IMR-90 (cell line): ENCODE data around the gene FMC1. TPM values are rescaled to one million over a fixed set of nuclear protein-coding genes. Genes with fewer than 3 reads are reported as not detected.

Source experiments
- ATAC-seq: fragments of 200-7000 bp; cut with Tn5 transposase; 2 replicates; pipeline ENCODE4 v1.9.1; 2020; ENCODE audit warnings: low read depth, mild to moderate bottlenecking, moderate library complexity
- BruUV-seq: library from RNA; stranded (reverse); fragments of 400-500 nt; replicated peaks from 2 replicates; lab custom pipeline; 2021; lab: Mats Ljungman, UMichigan
- CTCF ChIA-PET: fragments of 300-600 bp; formaldehyde crosslinking; extraction: SDS; loops from one replicate; lab custom pipeline; 2021; ENCODE audit warnings: antibody characterized with exemption; lab: Yijun Ruan, JAX
- POLR2A ChIA-PET: fragments of 300-600 bp; sonication (Branson Sonifier 250); formaldehyde crosslinking; loops from one replicate; lab custom pipeline; 2022; ENCODE audit warnings: antibody characterized with exemption; ENCODE audit not compliant: unreplicated experiment; lab: Charles Lee
- DNase-seq: peaks from one replicate; pipeline ENCODE4 v3.0.0; 2013
- H2AFZ ChIP-seq: replicated peaks from 2 replicates; pipeline ENCODE3; 2013; ENCODE audit warnings: low read length, mild to moderate bottlenecking; ENCODE audit not compliant: poor library complexity
- H2AK5ac ChIP-seq: 2 replicates; pipeline ENCODE4 v1.6.1; 2013; ENCODE audit warnings: low read depth, low read length, inconsistent platforms
- H2AK9ac ChIP-seq: replicated peaks from 2 replicates; pipeline ENCODE3; 2013; ENCODE audit warnings: mild to moderate bottlenecking, low read depth, low read length, moderate library complexity; ENCODE audit not compliant: poor library complexity
- H2BK120ac ChIP-seq: 2 replicates; pipeline ENCODE4 v1.6.1; 2013; ENCODE audit warnings: low read depth, low read length, inconsistent platforms
- H2BK15ac ChIP-seq: 3 replicates; pipeline ENCODE4 v1.6.1; 2013; ENCODE audit warnings: low read depth, low read length, inconsistent platforms
- H2BK20ac ChIP-seq: 2 replicates; pipeline ENCODE4 v1.6.1; 2013; ENCODE audit warnings: low read depth, mild to moderate bottlenecking, inconsistent platforms, low read length, moderate library complexity
- H2BK5ac ChIP-seq: 2 replicates; pipeline ENCODE4 v1.6.1; 2013; ENCODE audit warnings: mild to moderate bottlenecking, low read depth, low read length, inconsistent platforms; ENCODE audit not compliant: poor library complexity, severe bottlenecking
- H3K14ac ChIP-seq: replicated peaks from 2 replicates; pipeline ENCODE4 v1.6.1; 2013; ENCODE audit warnings: low read depth, low read length, inconsistent platforms
- H3K18ac ChIP-seq: 2 replicates; pipeline ENCODE4 v1.6.1; 2013; ENCODE audit warnings: low read depth, low read length, control low read depth
- H3K23ac ChIP-seq: 2 replicates; pipeline ENCODE4 v1.6.1; 2013; ENCODE audit warnings: low read depth, low read length, inconsistent platforms
- H3K27ac ChIP-seq: 2 replicates; pipeline ENCODE4 v1.5.1; 2013; ENCODE audit warnings: mild to moderate bottlenecking, control low read depth, low read length; ENCODE audit not compliant: insufficient read depth
- H3K27me3 ChIP-seq: 2 replicates; pipeline ENCODE4 v1.6.1; 2013; ENCODE audit warnings: low read length; ENCODE audit not compliant: control insufficient read depth, insufficient read depth
- H3K36me3 ChIP-seq: 2 replicates; pipeline ENCODE4 v1.6.1; 2013; ENCODE audit warnings: low read length, mixed read lengths; ENCODE audit not compliant: control insufficient read depth, insufficient read depth
- H3K4ac ChIP-seq: 2 replicates; pipeline ENCODE4 v1.6.1; 2013; ENCODE audit warnings: low read depth, low read length, inconsistent platforms
- H3K4me1 ChIP-seq: 2 replicates; pipeline ENCODE4 v1.6.1; 2013; ENCODE audit warnings: low read length, mixed read lengths; ENCODE audit not compliant: control insufficient read depth, insufficient read depth
- H3K4me2 ChIP-seq: 2 replicates; pipeline ENCODE4 v1.6.1; 2013; ENCODE audit warnings: low read depth, mild to moderate bottlenecking, control low read depth, low read length, moderate library complexity
- H3K4me3 ChIP-seq: 2 replicates; pipeline ENCODE4 v1.5.1; 2013; ENCODE audit warnings: low read depth, mild to moderate bottlenecking, control low read depth, low read length, moderate library complexity; ENCODE audit not compliant: insufficient read depth
- H3K56ac ChIP-seq: 2 replicates; pipeline ENCODE4 v1.6.1; 2013; ENCODE audit warnings: low read length, inconsistent platforms; ENCODE audit not compliant: insufficient read depth; ENCODE audit errors: extremely low read depth
- H3K79me1 ChIP-seq, 2 experiments: 2 replicates each; pipeline ENCODE4 v1.6.1; 2013; ENCODE audit warnings: low read length in 2 of 2, inconsistent platforms in 1 of 2, low read depth in 1 of 2
- H3K9ac ChIP-seq: 2 replicates; pipeline ENCODE4 v1.6.1; 2013; ENCODE audit warnings: low read depth, low read length, control low read depth
- H3K9me1 ChIP-seq: 2 replicates; pipeline ENCODE4 v1.6.1; 2013; ENCODE audit warnings: low read length, inconsistent platforms; ENCODE audit not compliant: insufficient read depth
- H3K9me3 ChIP-seq: 2 replicates; pipeline ENCODE4 v1.6.1; 2013; ENCODE audit warnings: low read length; ENCODE audit not compliant: control insufficient read depth, insufficient read depth
- H4K20me1 ChIP-seq: 2 replicates; pipeline ENCODE4 v1.6.1; 2013; ENCODE audit warnings: low read length, inconsistent platforms; ENCODE audit not compliant: insufficient read depth
- H4K5ac ChIP-seq: 2 replicates; pipeline ENCODE4 v1.6.1; 2013; ENCODE audit warnings: mild to moderate bottlenecking, low read depth, low read length, control low read depth
- H4K8ac ChIP-seq, 2 experiments: 2 replicates each; pipeline ENCODE4 v1.6.1; 2013; ENCODE audit warnings: low read depth in 2 of 2, low read length in 2 of 2, control low read depth in 1 of 2, inconsistent platforms in 1 of 2
- H4K91ac ChIP-seq: 2 replicates; pipeline ENCODE4 v1.6.1; 2013; ENCODE audit warnings: low read depth, low read length, inconsistent platforms; ENCODE audit not compliant: insufficient read depth
- BHLHE40 ChIP-seq: fragments of 150-350 bp; IDR thresholded peaks from 2 replicates; pipeline ENCODE4 v1.6.1; 2016; ENCODE audit warnings: mild to moderate bottlenecking, low read depth, low read length
- CEBPB ChIP-seq: IDR thresholded peaks from 2 replicates; pipeline ENCODE4 v1.6.1; 2012; ENCODE audit warnings: low read depth, low read length, improper control_type of control experiment
- CHD1 ChIP-seq: IDR thresholded peaks from 2 replicates; pipeline ENCODE4 v1.6.1; 2012; ENCODE audit warnings: low read depth, low read length, improper control_type of control experiment
- FOS ChIP-seq: fragments of 150-350 bp; IDR thresholded peaks from 2 replicates; pipeline ENCODE4 v1.6.1; 2016; ENCODE audit warnings: low read depth, low read length
- MAFK ChIP-seq: IDR thresholded peaks from 2 replicates; pipeline ENCODE4 v1.6.1; 2012; ENCODE audit warnings: low read depth, low read length, improper control_type of control experiment
- MAZ ChIP-seq: IDR thresholded peaks from 2 replicates; pipeline ENCODE4 v1.6.1; 2012; ENCODE audit warnings: low read depth, mild to moderate bottlenecking, low read length, improper control_type of control experiment, moderate library complexity, borderline replicate concordance
- MXI1 ChIP-seq: IDR thresholded peaks from 2 replicates; pipeline ENCODE4 v1.6.1; 2012; ENCODE audit warnings: low read depth, mild to moderate bottlenecking, low read length, moderate library complexity, borderline replicate concordance
- NFE2L2 ChIP-seq: fragments of 150-350 bp; IDR thresholded peaks from 2 replicates; pipeline ENCODE4 v1.6.1; 2016; ENCODE audit warnings: low read depth, mild to moderate bottlenecking, low read length
- POLR2A ChIP-seq: IDR thresholded peaks from 2 replicates; pipeline ENCODE4 v1.6.1; 2012; ENCODE audit warnings: mild to moderate bottlenecking, low read depth, low read length
- RAD21 ChIP-seq: IDR thresholded peaks from 2 replicates; pipeline ENCODE4 v1.6.1; 2012; ENCODE audit warnings: low read length, improper control_type of control experiment
- RCOR1 ChIP-seq: IDR thresholded peaks from 2 replicates; pipeline ENCODE4 v1.6.1; 2012; ENCODE audit warnings: mild to moderate bottlenecking, low read length, improper control_type of control experiment; ENCODE audit not compliant: insufficient replicate concordance
- RFX5 ChIP-seq: IDR thresholded peaks from 2 replicates; pipeline ENCODE4 v1.8.0; 2012; ENCODE audit warnings: low read depth, mild to moderate bottlenecking, low read length, moderate library complexity
- SMC3 ChIP-seq: fragments of 150-350 bp; IDR thresholded peaks from 2 replicates; pipeline ENCODE4 v1.6.1; 2016; ENCODE audit warnings: low read depth, mild to moderate bottlenecking, antibody characterized with exemption, low read length, moderate library complexity
- WGBS, 2 experiments: methylation state at CpG; one replicate each; pipeline versions ENCODE4 v1.1.5 to v1.1.7; 2013; ENCODE audit warnings: missing lambda C conversion rate in 2 of 2; ENCODE audit not compliant: insufficient read length in 1 of 2; ENCODE audit errors: extremely low coverage in 2 of 2; 5-methylcytosine and 5-hydroxymethylcytosine counted together
- dilution Hi-C: fragments of 300-500 bp; cut with HindIII; formaldehyde crosslinking; loops from one replicate; pipeline ENCODE4 v1.14.3; 2018; ENCODE audit warnings: low sequenced_read_pairs; ENCODE audit not compliant: unreplicated experiment
- in situ Hi-C: fragments of 300-500 bp; cut with MboI; formaldehyde crosslinking; loops from 3 replicates; pipeline ENCODE4 v1.14.3; 2019; ENCODE audit warnings: low sequenced_read_pairs, inconsistent platforms, mixed read lengths
- intact Hi-C: fragments of 100-400 bp; cut with micrococcal nuclease; formaldehyde crosslinking; loops from 2 replicates; pipeline ENCODE4 v1.10.0; 2022
- polyA plus RNA-seq, 3 experiments: library from polyadenylated mRNA; depleted of rRNA; stranded (reverse); fragments of >200 nt; gene quantifications; 2 replicates each; pipeline ENCODE4 v1.2.3, GENCODE V29; 2012; ENCODE audit warnings: low replicate concordance in 1 of 3
- total RNA-seq: library from RNA; depleted of rRNA; stranded (reverse); fragments of >200 nt; gene quantifications from 2 replicates; pipeline ENCODE4 v1.2.3, GENCODE V29; 2012
- TF ChIP-seq, protein P1 (sequence below): fragments of 150-350 bp; IDR thresholded peaks from 2 replicates; pipeline ENCODE4 v1.6.1; 2016; ENCODE audit warnings: low read depth, mild to moderate bottlenecking, low read length, moderate library complexity, borderline replicate concordance
- TF ChIP-seq, protein P2 (sequence below): fragments of 150-350 bp; IDR thresholded peaks from 2 replicates; pipeline ENCODE4 v1.6.1; 2017; ENCODE audit warnings: mild to moderate bottlenecking, antibody characterized with exemption, low read length, low read depth
- TF ChIP-seq, protein P3 (sequence below): conservative IDR thresholded peaks from 2 replicates; pipeline ENCODE4 v1.5.1; 2012; ENCODE audit warnings: mild to moderate bottlenecking, low read depth, low read length, improper control_type of control experiment

The FMC1 gene
- total and polyA plus RNA-seq, 2 of the 4 experiments (the other 2 are of a cell fraction): 6.1 to 11.9 TPM

DNA sequence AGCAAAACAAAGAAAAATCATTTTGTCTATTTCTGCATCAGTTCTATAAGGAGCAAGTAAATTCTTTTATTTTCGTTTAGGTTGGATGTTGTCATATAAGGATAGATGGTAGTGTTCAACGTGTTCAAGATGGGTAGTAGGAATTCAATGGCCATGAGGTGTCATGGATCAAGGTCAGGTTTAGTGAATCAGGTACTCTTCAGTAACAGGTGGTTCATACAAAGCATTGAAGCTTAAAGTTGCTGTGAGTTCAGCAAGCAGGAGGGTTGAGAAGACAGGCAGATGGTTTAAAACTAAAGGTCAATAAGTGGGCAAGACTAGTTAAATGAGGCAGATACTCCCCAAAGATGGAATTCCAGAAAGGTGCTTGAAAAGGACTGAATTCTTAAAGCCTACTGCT lies 24.2 kb downstream of the FMC1 start:
- Histone ChIP-seq H3K9me1 (peaks cover 9% of the 10 kb centered on the region), H4K20me1 (peaks cover 75% of the 10 kb centered on the region), H3K9ac (no peak overlapping the region), H4K5ac (no peak overlapping the region), H3K79me1 (peaks cover 4 to 39% of the 10 kb centered on the region in 2 experiments; a peak in 3 of 4 replicates), H2BK120ac (no peak overlapping the region), H4K8ac (no peak overlapping the region), H3K23ac (0 out of 2 replicates have a peak overlapping the region, but pooled peaks have one; percentile 25), H3K36me3 (peaks cover 2% of the 10 kb centered on the region), H2AFZ (no peak overlapping the region), H3K9me3 (no peaks in the 10 kb centered on the region), H3K27ac (no peak overlapping the region), H2AK9ac (no peak overlapping the region), H4K91ac (no peak overlapping the region), H3K14ac (no peak overlapping the region), H3K4me1 (peaks cover 3% of the 10 kb centered on the region), H2AK5ac (no peak overlapping the region), H2BK20ac (no peak overlapping the region), H3K4me2 (no peak overlapping the region), H3K18ac (no peak overlapping the region), H3K56ac (no peak overlapping the region), H3K4me3 (no peak overlapping the region), H3K4ac (no peak overlapping the region), H2BK15ac (no peak overlapping the region), H2BK5ac (no peak overlapping the region), H3K27me3 (no peaks in the 10 kb centered on the region)
- BruUV-seq: no TSS peak
- intact Hi-C loops (no loop called here), in situ Hi-C loops (no loop called here), dilution Hi-C loops (no loop called here)
- ATAC-seq (no peak), DNase-seq (no peak)
- CTCF ChIA-PET: no interaction called here
- POLR2A ChIA-PET: no interaction called here
- TF ChIP-seq CEBPB (no peak), BHLHE40 (no peak), POLR2A (no peak), MAZ (no peak), RCOR1 (no peak), MAFK (no peak), CHD1 (no peak), FOS (no peak), MXI1 (no peak), RAD21 (no peak), RFX5 (no peak), SMC3 (no peak), NFE2L2 (no peak)
- TF ChIP-seq, protein P1, sequence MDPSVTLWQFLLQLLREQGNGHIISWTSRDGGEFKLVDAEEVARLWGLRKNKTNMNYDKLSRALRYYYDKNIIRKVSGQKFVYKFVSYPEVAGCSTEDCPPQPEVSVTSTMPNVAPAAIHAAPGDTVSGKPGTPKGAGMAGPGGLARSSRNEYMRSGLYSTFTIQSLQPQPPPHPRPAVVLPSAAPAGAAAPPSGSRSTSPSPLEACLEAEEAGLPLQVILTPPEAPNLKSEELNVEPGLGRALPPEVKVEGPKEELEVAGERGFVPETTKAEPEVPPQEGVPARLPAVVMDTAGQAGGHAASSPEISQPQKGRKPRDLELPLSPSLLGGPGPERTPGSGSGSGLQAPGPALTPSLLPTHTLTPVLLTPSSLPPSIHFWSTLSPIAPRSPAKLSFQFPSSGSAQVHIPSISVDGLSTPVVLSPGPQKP: no peak
- TF ChIP-seq, protein P2, sequence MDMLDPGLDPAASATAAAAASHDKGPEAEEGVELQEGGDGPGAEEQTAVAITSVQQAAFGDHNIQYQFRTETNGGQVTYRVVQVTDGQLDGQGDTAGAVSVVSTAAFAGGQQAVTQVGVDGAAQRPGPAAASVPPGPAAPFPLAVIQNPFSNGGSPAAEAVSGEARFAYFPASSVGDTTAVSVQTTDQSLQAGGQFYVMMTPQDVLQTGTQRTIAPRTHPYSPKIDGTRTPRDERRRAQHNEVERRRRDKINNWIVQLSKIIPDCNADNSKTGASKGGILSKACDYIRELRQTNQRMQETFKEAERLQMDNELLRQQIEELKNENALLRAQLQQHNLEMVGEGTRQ: no peak
- TF ChIP-seq, protein P3, sequence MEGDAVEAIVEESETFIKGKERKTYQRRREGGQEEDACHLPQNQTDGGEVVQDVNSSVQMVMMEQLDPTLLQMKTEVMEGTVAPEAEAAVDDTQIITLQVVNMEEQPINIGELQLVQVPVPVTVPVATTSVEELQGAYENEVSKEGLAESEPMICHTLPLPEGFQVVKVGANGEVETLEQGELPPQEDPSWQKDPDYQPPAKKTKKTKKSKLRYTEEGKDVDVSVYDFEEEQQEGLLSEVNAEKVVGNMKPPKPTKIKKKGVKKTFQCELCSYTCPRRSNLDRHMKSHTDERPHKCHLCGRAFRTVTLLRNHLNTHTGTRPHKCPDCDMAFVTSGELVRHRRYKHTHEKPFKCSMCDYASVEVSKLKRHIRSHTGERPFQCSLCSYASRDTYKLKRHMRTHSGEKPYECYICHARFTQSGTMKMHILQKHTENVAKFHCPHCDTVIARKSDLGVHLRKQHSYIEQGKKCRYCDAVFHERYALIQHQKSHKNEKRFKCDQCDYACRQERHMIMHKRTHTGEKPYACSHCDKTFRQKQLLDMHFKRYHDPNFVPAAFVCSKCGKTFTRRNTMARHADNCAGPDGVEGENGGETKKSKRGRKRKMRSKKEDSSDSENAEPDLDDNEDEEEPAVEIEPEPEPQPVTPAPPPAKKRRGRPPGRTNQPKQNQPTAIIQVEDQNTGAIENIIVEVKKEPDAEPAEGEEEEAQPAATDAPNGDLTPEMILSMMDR: no peak
- 92% methylated on average over 2 of the region's 2 CpGs; no CpG with 5 or more reads in 1 of the 2 experiments for WGBS, 2 experiments
